ENCODE data around the gene A1BG.
A peak's percentile ranks its signal among the peaks of the same experiment; 100 is the strongest.
"Not testable (repeated sequence)": the region's sequence is repeated elsewhere in the genome, so short reads cannot be mapped to it uniquely, and the experiment has no call there.

A1BG gene

DNA sequence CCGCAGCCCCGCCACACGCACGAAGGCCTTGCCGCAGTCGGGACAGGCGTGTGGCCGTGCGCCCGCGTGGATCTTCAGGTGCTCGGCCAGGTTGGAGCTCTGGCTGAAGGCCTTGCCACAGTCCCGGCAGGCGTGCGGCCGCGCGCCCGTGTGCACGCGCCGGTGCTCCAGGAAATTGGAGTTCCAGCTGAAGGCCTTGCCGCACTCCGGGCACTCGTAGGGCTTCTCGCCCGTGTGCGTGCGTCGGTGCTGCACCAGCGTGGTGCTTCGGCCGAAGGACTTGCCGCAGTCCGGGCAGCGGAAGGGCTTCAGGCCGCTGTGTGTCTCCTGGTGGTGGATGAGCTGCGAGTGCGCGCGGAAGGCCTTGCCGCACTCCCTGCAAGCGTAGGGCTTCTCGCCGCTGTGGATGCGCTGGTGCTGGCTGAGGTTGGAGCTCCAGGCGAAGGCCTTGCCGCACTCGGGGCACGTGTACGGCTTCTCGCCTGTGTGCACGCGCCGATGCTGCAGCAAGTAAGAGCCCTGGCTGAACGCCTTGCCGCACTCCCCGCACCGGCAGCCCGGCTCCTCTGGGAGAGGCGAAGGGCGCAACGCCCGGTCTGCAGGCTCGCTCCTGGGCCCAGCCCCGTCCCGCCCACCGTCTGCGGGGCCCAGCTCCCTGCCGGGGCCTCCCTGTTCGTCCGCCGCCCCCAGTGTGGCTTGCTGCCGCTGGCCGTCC is 3.6 kb upstream of the A1BG start:
- DNase-seq (ENCODE audit: low read depth): no peak

DNA sequence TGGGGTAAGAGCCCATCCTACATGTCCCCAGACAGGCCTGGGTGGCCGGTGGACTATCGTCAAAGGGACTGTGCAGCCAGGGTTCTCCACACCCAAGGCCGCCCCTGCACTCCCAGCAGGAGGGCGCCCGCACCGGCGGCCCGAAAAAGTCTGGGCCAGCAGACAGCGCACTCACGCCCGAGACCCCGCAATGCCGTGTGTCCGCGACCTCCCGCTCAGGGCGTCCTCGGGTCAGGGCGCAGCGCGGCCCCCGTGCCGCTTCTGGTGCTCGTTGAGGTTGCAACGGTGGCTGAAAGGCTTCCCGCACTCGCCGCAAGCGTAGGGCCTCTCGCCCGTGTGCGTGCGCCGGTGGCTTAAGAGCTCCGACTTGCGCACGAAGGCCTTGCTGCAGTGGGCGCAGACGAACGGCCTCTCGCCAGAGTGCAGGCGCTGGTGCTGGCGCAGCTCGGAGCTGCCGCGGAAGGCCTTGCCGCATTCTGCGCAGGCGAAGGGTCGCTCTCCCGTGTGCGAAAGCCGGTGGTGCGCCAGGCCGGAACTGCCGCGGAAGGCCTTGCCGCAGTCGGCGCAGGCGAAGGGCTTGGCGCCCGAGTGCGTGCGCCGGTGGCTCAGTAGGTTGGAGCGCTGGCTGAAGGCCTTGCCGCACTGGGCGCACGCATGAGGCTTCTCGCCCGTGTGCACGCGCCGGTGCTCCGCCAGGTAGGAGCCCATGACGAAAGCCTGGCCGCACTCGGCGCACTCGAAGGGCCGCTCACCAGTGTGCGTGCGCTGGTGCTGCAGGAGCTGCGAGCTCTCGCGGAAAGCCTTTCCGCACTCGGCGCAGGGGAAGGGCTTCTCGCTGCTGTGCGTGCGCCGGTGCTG is 2.8 kb upstream of the A1BG start:
- no peak for DNase-seq (ENCODE audit: low read depth)

- no peak for DNase-seq (ENCODE audit: low read depth)
These were observed 2.0 kb upstream of the A1BG start for GRCh38 chr19:58355215-58355796.

DNA sequence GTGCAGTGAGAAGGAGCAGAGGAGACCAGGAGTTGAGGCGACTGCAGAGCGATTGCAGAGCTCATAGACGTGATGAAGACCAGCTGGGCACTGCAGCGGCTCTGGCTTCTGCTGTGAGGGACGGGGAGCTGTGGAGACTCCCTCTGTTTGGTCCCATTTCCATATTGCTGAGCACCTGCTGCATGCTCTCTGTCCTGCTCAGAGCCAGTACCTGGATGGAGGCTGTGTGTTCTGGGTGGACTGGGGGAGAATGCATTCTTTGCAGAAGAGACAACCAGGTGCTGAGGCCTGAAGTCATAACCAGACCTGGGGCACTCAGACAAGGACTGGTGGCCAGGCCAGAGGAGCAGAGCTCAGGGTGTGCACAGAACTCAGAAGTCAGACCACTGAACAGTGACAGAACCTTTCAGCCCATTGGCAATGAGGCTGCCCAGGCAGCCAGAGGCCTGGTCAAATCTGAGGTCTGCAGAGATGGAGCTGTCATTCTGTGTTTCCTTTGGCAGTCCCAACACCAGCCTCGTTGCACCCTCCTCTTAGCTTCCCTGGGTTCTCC is 1.3 kb upstream of the A1BG start:
- no peak for DNase-seq (ENCODE audit: low read depth)

GRCh38 chr19:58353717-58354477 is 605 bp upstream of the A1BG start:
- no peak for DNase-seq (ENCODE audit: low read depth)

DNA sequence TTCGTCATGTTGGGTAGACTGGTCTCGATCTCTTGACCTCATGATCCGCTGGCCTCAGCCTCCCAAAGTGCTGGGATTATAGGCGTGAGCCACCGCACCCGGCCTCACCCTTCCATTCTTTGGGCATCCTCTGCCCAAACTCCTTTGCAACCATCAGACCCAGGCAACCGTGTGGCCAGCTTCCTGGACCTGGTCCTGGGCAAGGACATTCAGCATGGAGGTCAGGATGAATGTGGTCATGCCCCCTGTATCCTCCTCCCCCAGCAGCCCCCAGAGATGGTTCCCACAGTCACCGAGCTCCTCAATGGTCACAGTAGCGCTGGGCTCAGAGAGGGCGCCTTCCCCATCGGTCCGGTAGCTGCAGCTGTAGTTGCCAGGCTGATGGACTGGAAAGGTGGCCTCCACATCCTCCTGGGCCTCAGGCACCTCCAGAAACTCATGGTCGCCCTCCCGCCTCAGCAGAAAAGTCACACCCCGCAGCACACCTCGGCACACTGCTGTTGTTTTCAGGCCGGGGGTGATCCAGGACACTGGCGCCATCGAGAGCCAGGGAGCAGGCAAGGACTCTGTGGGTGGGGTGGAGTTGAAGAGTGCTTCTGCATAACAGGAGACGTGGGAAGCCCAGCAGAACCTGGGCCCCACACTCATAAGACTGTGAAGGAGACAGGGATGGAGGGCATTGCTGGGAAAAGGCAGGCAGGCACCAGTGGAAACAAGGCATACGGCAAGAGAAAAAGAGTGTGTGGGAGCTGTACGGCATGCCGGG is 1.1 kb downstream of the A1BG start:
- DNase-seq (ENCODE audit: low read depth): no peak

- no peak for DNase-seq (ENCODE audit: low read depth)
These were observed 1.8 kb downstream of the A1BG start for GRCh38 chr19:58351558-58351878.

- no peak for DNase-seq (ENCODE audit: low read depth)
These were observed 2.3 kb downstream of the A1BG start for GRCh38 chr19:58350871-58351557.

GRCh38 chr19:58350001-58350861 is 3.1 kb downstream of the A1BG start:
- DNase-seq (ENCODE audit: low read depth): no peak

- DNase-seq (ENCODE audit: low read depth): no peak
These were observed 3.7 kb downstream of the A1BG start for GRCh38 chr19:58349590-58349989.

GRCh38 chr19:58348080-58348479 is 5.2 kb downstream of the A1BG start:
- not testable (repeated sequence) for DNase-seq (ENCODE audit: low read depth)

- peak; percentile 52 for DNase-seq (ENCODE audit: low read depth)
These were observed 6.0 kb downstream of the A1BG start for GRCh38 chr19:58346961-58347929.

- DNase-seq (ENCODE audit: low read depth): no peak
These were observed 7.7 kb downstream of the A1BG start for GRCh38 chr19:58345558-58345957.

- DNase-seq (ENCODE audit: low read depth): no peak
These were observed 14.3 kb downstream of the A1BG start for GRCh38 chr19:58338825-58339558.

DNA sequence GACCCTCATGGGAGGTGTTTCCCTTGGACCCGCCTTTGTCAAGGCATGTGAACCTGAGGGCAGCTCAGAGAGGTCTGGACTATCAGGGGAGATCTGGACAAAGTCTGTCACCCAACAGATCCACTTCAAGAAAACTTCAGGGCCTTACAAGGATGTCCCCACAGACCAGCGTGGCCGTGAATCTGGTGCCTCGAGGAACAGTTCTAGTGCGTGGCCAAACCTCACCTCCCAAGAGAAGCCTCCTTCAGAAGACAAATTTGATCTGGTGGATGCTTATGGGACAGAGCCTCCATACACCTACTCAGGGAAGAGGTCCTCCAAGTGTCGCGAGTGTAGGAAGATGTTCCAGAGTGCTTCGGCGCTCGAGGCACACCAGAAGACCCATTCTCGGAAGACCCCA is 15.0 kb downstream of the A1BG start:
- no peak for DNase-seq (ENCODE audit: low read depth)

GRCh38 chr19:58336820-58337219 is 16.5 kb downstream of the A1BG start:
- DNase-seq (ENCODE audit: low read depth): no peak

GRCh38 chr19:58336216-58336615 is 17.1 kb downstream of the A1BG start:
- no peak for DNase-seq (ENCODE audit: low read depth)

- DNase-seq (ENCODE audit: low read depth): no peak
These were observed 17.7 kb downstream of the A1BG start for GRCh38 chr19:58335630-58336029.
